ENCODE measurements around the gene MAP3K10.
"Not testable (repeated sequence)": the region's sequence is repeated elsewhere in the genome, so short reads cannot be mapped to it uniquely, and the experiment has no call there.

MAP3K10 gene

DNA sequence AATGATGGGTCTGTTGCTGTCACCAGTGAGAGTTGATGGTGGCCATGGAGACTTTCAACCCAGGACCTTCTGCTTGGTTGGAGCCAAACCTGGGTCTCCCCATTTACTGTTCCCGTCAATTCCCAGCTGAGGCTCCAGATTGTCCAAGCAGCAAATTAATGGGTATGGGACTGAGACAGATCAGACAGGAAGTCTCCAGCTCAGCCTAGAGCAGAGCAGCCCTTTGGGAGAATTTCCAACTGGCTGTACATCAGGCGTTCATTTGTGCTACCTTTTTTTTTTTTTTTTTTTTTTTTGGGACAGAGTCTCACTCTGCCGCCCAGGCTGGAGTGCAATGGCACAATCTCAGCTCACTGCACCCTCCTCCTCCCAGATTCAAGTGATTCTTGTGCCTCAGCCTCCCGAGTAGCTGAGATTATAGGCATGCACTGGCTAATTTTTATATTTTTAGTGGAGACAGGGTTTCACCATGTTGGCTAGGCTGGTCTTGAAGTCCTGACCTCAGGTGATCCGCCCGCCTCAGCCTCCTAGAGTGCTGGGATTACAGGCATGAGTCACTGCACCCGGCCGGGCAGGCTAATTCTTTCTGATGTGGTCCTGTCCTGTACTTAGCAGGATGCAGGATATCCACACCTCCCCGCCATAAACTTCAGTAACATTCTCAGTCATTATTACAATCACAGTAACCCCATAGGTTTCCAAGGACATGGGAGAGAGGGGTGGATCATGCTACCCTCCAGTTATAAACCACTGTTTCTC, 9.3 kb downstream of the MAP3K10 start:
- no peak overlapping the region for H3K27ac Mint-ChIP-seq
- H3K4me1 Mint-ChIP-seq, result no peaks in the 10 kb centered on the region
- peaks cover 10% of the 10 kb centered on the region for H3K36me3 Mint-ChIP-seq
- H3K4me3 Mint-ChIP-seq, result no peak overlapping the region
- no peaks in the 10 kb centered on the region for H3K27me3 Mint-ChIP-seq
- no peaks in the 10 kb centered on the region for H3K9me3 Mint-ChIP-seq

DNA sequence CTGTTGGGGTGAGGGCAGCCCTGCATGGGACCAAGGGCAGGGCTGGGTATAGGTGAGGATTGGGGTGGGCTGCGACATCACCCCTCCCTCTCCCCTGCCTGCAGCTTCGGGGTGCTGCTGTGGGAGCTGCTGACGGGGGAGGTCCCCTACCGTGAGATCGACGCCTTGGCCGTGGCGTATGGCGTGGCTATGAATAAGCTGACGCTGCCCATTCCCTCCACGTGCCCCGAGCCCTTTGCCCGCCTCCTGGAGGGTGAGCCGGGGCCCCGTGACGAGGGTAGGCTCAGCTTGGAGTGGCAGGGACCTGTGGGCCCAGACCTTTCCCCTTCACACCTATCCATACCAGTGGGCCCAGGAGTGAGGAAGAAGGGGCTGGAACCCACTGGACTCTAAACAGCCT, 13.2 kb downstream of the MAP3K10 start:
- H3K9me3 Mint-ChIP-seq, result no peaks in the 10 kb centered on the region
- H3K4me1 Mint-ChIP-seq, result no peaks in the 10 kb centered on the region
- H3K27ac Mint-ChIP-seq, result no peak overlapping the region
- H3K4me3 Mint-ChIP-seq, result no peak overlapping the region
- no peaks in the 10 kb centered on the region for H3K27me3 Mint-ChIP-seq
- peaks cover 8% of the 10 kb centered on the region for H3K36me3 Mint-ChIP-seq

DNA sequence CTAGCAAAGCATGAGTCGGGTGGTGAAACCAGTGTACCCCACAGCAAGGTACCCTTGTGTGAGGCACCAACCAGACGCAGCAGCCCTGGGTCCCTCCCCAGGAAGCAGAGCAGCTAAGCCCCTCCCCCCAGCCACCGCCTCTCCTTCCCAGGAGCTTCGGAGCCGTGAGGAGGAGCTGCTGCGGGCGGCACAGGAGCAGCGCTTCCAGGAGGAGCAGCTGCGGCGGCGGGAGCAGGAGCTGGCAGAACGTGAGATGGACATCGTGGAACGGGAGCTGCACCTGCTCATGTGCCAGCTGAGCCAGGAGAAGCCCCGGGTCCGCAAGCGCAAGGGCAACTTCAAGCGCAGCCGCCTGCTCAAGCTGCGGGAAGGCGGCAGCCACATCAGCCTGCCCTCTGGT, 14.5 kb downstream of the MAP3K10 start:
- Mint-ChIP-seq H3K9me3 (no peaks in the 10 kb centered on the region), H3K4me1 (no peaks in the 10 kb centered on the region), H3K27ac (no peak overlapping the region), H3K27me3 (no peaks in the 10 kb centered on the region), H3K36me3 (peaks cover 9% of the 10 kb centered on the region), H3K4me3 (no peak overlapping the region)

DNA sequence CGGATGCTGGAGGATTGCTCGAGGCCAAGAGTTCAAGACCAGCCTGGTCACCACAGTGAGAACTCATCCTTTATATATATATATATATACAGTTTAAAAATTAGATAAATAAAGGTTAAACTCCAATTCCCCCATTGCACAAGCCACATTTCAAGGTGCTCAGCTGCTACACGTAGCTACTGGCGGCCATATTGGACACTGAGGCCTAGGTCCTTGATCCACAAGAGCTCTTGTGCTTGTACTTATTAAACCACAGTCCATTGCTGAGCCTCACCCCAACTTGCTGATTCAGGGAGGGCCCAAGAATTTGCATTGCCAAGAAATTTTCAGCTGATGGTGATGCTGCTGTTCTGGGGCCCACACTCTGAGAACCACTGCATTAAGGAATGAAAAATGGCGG, 17.4 kb downstream of the MAP3K10 start:
- Mint-ChIP-seq H3K4me3 (no peak overlapping the region), H3K27ac (no peak overlapping the region), H3K36me3 (peaks cover 11% of the 10 kb centered on the region), H3K4me1 (no peaks in the 10 kb centered on the region), H3K27me3 (no peaks in the 10 kb centered on the region), H3K9me3 (no peaks in the 10 kb centered on the region)

DNA sequence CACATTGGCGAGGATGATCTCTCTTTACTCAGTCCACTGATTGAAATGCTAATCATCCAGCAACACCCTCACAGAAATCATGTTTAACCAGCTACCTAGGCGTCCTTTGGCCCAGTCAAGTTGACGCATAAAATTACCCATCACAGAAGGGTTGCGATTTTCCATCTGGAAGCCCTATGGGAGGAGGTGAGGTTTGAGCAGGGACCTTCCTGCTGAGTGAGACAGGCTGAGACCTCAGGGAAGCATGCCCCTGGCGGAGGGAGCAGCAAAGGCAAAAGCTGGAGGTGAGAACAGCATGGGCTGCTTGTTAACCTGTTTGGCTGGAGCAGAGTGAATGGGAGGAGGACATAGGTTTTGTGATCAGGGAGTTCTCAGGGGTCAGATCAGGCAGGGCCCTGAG, 19.7 kb downstream of the MAP3K10 start:
- Mint-ChIP-seq H3K4me1 (no peaks in the 10 kb centered on the region), H3K4me3 (no peak overlapping the region), H3K9me3 (no peaks in the 10 kb centered on the region), H3K27ac (no peak overlapping the region), H3K27me3 (no peaks in the 10 kb centered on the region), H3K36me3 (peaks cover 5% of the 10 kb centered on the region)

DNA sequence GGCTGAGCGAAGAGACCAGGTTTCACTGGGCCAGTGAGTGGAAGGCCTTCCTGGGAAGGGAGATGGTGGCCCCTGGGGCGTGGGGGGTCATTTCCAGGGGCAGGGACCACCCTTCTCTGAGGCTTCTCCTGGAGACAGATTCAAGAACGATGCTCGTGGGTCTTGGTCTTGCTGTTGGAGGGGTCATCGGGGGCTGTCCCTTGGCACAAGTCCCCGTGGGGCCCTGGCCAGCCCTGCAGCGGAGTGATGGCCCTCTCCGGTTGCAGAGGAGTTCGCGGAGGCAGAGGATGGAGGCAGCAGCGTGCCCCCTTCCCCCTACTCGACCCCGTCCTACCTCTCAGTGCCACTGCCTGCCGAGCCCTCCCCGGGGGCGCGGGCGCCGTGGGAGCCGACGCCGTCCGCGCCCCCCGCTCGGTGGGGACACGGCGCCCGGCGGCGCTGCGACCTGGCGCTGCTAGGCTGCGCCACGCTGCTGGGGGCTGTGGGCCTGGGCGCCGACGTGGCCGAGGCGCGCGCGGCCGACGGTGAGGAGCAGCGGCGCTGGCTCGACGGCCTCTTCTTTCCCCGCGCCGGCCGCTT, 22.1 kb downstream of the MAP3K10 start:
- Mint-ChIP-seq H3K4me3 (no peak overlapping the region), H3K4me1 (peaks cover 5% of the 10 kb centered on the region), H3K9me3 (no peaks in the 10 kb centered on the region), H3K36me3 (peaks cover 5% of the 10 kb centered on the region), H3K27me3 (peaks cover 10% of the 10 kb centered on the region), H3K27ac (no peak overlapping the region)

DNA sequence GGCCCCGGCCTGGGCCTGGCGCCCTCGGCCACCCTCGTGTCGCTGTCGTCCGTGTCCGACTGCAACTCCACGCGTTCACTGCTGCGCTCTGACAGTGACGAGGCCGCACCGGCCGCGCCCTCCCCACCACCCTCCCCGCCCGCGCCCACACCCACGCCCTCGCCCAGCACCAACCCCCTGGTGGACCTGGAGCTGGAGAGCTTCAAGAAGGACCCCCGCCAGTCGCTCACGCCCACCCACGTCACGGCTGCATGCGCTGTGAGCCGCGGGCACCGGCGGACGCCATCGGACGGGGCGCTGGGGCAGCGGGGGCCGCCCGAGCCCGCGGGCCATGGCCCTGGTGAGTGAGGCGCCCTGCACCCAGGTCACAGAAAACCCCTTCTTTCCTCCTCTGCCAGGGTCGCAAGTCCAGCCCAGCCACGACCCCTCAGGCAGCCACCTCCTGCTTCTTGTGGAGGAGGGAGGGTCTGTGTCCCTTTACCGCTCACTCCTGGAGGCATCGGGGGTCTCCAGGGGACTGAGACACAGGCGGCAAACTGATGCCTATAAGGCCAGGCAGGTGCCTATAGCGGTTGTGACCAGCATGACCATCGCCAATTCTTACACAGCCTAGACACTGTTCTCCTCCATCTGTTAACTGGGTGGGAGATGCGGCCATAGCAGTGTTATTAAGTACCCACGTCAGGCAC, 22.8 kb downstream of the MAP3K10 start:
- H3K27ac Mint-ChIP-seq, result no peak overlapping the region
- H3K36me3 Mint-ChIP-seq, result peaks cover 5% of the 10 kb centered on the region
- H3K27me3 Mint-ChIP-seq, result peaks cover 15% of the 10 kb centered on the region
- peaks cover 5% of the 10 kb centered on the region for H3K4me1 Mint-ChIP-seq
- H3K9me3 Mint-ChIP-seq, result no peaks in the 10 kb centered on the region
- H3K4me3 Mint-ChIP-seq, result no peak overlapping the region

DNA sequence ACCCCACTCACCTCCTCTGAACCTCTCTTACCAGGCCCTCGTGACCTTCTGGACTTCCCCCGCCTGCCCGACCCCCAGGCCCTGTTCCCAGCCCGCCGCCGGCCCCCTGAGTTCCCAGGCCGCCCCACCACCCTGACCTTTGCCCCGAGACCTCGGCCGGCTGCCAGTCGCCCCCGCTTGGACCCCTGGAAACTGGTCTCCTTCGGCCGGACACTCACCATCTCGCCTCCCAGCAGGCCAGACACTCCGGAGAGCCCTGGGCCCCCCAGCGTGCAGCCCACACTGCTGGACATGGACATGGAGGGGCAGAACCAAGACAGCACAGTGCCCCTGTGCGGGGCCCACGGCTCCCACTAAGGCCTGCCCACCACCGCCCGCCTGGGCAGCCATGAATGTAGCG, 23.7 kb downstream of the MAP3K10 start:
- peaks cover 20% of the 10 kb centered on the region for H3K27me3 Mint-ChIP-seq
- no peak overlapping the region for H3K27ac Mint-ChIP-seq
- peaks cover 5% of the 10 kb centered on the region for H3K36me3 Mint-ChIP-seq
- H3K9me3 Mint-ChIP-seq, result no peaks in the 10 kb centered on the region
- no peak overlapping the region for H3K4me3 Mint-ChIP-seq
- peaks cover 8% of the 10 kb centered on the region for H3K4me1 Mint-ChIP-seq

DNA sequence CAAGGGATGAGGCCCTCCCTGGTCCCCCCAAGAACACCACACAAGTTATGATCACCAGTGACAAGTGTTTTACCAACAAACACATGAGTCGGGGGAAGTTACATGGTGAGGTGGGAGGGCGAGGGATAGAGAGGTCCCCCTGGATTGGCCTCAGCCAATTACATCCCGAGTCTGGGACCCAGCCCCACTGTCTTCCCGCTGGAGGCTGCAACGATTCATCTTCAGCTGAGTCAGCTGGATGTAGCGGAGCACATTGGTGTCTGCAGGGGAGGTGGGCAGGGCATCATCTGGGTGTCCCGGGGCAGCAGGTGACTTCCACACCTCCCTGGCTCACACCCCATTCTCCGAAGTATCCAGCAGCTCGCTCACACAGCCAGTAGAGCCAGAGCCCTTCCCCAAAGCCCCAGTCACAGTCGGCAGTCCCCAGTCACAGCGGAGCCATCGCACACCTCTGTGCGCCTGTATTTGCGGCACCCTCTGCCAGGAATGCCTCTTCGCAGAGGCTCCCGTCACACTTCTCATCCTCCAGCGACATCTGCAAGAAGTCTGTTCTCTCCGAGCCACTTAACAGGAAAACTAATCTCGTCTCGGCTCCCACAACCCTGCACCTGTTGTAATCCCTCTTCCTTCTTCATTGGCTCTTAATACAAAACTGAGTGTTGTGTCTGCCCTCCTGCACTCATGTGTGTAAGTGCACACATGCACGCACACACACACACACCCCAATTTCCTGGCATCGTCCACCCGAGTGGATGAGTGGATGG, 25.0 kb downstream of the MAP3K10 start:
- Mint-ChIP-seq H3K36me3 (peaks cover 1% of the 10 kb centered on the region), H3K4me1 (peaks cover 10% of the 10 kb centered on the region), H3K9me3 (no peaks in the 10 kb centered on the region), H3K4me3 (no peak overlapping the region), H3K27me3 (peaks cover 23% of the 10 kb centered on the region), H3K27ac (no peak overlapping the region)

DNA sequence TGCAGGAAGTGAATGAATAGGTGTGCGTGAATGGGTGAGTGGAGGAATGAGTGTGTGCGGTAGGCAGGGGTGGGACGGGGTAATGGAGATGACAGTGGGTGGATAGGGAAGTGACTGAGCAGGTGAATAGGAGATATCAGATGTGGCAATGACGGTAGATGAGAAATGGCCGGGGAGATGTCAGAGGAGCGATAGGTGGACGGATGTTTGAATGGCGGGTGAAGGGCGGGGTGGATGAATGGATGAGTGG, 25.5 kb downstream of the MAP3K10 start:
- Mint-ChIP-seq H3K9me3 (no peaks in the 10 kb centered on the region), H3K36me3 (peaks cover 1% of the 10 kb centered on the region), H3K4me3 (no peak overlapping the region), H3K27me3 (peaks cover 24% of the 10 kb centered on the region), H3K27ac (no peak overlapping the region), H3K4me1 (peaks cover 10% of the 10 kb centered on the region)

DNA sequence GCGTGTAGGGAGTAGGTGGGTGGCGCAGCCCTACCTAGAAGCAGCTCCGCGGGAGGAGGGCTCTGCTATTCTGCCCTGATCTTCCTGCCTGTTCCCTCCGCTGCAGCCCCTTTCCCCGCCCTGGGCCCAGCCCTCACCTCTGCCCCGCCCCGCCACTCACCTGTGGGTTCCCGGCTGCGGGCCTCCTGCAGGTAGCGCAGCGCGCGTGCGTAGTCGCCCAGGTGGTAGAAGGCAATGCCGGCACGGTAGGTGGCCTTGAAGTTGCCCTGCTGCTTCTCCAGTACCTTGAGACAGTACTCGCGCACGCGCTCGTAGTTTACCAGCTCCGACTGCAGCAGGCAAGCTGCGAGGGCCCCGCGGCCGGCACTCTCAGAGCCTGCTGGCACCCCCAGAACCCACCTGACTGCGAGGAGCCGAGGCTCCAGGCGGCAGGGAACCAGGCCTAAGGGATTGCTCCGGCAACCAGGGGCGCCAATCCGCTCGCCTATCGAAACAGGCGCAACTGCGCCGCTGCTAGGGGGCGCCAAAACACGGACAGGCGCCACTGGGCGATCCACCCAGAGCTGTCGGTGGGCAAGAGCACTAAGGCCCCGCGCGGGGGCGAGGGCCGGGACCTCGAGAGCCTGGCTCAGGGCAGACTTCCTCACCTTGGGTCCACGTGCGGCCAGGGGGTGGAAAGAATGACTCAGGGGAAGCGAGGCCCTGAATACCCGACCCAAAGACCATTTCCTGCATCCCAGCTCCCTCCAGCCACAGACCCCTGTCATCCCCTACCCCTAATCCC, 26.0 kb downstream of the MAP3K10 start:
- Mint-ChIP-seq H3K27ac (no peak overlapping the region), H3K9me3 (peaks cover 5% of the 10 kb centered on the region), H3K4me3 (no peak overlapping the region), H3K4me1 (peaks cover 15% of the 10 kb centered on the region), H3K36me3 (peaks cover 3% of the 10 kb centered on the region), H3K27me3 (peaks cover 27% of the 10 kb centered on the region)

DNA sequence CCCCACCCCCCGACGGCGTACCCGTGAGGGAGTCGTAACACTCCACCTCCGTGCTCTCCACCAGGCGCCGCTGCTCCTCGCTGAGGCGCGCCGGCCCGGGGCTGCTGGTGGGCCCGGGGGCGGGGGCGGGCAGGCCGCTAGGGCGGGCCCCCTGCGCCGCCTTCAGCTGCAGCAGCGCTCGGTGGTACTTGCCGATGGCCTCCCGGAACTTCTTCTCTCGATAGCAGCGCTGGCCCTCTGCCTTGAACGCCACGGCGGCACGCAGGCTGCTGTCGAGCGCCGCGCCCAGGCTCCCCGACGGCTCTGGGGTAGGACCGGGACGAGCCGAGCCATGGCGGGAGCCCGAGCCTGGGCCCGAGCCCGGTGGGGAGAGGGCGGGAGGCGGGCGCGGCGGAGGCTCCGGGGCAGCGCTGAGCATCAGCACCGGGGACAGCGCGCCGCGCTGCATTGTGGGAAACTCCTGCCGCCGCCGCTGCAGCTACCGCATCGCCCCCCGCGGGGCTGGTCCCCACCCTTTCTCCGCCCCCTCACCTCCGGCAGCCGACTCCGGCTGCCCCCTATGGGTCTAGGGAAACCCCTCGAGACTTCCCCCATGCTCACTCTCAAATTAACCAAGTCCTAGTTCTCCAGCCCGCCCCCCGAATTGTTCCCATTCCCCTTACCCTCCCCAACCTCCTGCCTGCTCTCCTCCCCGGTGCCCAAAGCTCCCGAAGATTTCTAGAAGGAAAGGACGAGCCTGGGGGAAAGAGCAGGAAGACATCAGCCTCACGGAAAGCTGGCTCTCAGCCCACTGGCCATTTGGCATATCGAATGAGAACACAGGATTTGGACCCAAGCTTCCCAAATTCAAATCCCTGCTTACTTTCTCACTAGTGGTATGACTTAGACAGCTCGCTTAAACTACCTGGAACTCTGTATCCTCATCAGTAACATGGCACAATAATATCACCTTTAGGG, 27.0 kb downstream of the MAP3K10 start, which contains the start of gene TTC9B:
Gene TTC9B (minus strand): TSS at position 451 of the 957 bp plus-strand sequence. CDS start 3 bp downstream, at position 448.
- peaks cover 5% of the 10 kb centered on the region for H3K9me3 Mint-ChIP-seq
- H3K4me1 Mint-ChIP-seq, result peaks cover 15% of the 10 kb centered on the region
- no peak within 1 kb of the TSS for H3K4me3 Mint-ChIP-seq
- H3K27ac Mint-ChIP-seq, result no peak within 1 kb of the TSS
- H3K36me3 Mint-ChIP-seq, result peaks cover 2% of the 10 kb centered on the region
- peaks cover 27% of the 10 kb centered on the region for H3K27me3 Mint-ChIP-seq

DNA sequence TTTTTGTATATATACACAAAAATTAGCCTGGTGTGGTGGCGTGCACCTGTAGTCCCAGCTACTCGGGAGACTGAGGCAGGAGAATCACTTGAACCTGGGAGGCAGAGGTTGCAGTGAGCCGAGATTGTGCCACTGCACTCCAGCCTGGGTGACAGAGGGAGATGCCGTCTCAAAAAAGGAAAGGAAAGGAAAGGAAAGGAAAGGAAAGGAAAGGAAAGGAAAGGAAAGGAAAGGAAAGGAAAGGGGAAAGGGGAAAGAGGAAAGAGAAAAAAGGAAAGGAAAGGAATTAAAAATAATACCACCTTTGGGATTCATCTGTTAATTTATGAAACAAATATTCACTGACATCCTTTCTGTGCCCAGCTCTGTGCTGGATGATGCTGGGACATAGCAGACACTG, 27.8 kb downstream of the MAP3K10 start:
- not testable (repeated sequence) for H3K27ac Mint-ChIP-seq, H3K36me3 Mint-ChIP-seq, H3K9me3 Mint-ChIP-seq, H3K4me3 Mint-ChIP-seq
- Mint-ChIP-seq H3K4me1 (peaks cover 15% of the 10 kb centered on the region), H3K27me3 (peaks cover 27% of the 10 kb centered on the region)

DNA sequence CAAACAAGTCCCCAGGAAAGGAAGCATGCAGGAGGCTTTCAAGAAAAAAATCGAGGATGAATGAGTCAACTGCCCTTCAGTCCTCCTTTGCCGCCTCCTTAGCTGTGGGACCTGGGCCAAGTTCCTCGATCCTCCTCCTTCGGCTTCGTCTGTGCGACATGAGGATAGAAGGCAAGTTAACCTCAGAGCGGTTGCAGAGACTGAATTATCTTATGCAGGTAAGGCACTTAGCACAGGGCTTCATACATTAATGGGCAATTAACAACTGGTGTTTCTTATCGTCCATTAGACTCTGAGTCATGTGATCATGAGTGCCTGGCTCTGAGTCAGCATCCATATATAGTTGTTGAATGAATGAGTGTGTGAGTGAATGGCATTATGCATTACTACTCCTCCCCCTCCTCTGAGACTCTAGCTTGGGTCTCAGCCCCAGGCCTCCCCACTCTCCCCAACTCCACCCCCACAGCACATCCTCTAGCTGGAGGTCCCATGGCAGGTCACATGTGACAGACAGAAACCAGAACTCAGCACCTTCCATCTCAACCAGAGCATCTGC, 28.6 kb downstream of the MAP3K10 start:
- Mint-ChIP-seq H3K27ac (no peak overlapping the region), H3K36me3 (peaks cover 2% of the 10 kb centered on the region), H3K4me1 (peaks cover 15% of the 10 kb centered on the region), H3K4me3 (no peak overlapping the region), H3K9me3 (peaks cover 5% of the 10 kb centered on the region), H3K27me3 (peaks cover 31% of the 10 kb centered on the region)
